Activated CD8-positive, alpha-beta T cell treated with anti-CD3 and anti-CD28 coated beads for 36 hours (primary cell): ENCODE results near the gene TOPORS. TPM values are rescaled to one million over a fixed set of nuclear protein-coding genes. Genes with fewer than 3 reads are reported as not detected.
"Not testable (repeated sequence)": the region's sequence is repeated elsewhere in the genome, so short reads cannot be mapped to it uniquely, and the experiment has no call there.

Source experiments
- ATAC-seq: fragments of 200-7000 bp; cut with Tn5 transposase; one replicate; pipeline ENCODE4 v1.10.0; 2021; ENCODE audit warnings: mild to moderate bottlenecking, moderate library complexity
- CTCF ChIA-PET: fragments of 350-600 bp; sonication (Branson Sonifier 250); formaldehyde crosslinking; loops from one replicate; lab custom pipeline; 2021; ENCODE audit warnings: antibody characterized with exemption; lab: Charles Lee
- POLR2A ChIA-PET: fragments of 350-600 bp; sonication (Branson Sonifier 250); formaldehyde crosslinking; loops from one replicate; lab custom pipeline; 2021; ENCODE audit warnings: antibody characterized with exemption; lab: Charles Lee
- DNase-seq: peaks from one replicate; pipeline ENCODE4 v3.0.0-alpha.2; 2020
- H3K27ac Mint-ChIP-seq: one replicate; pipeline ENCODE4 v1.8.0; 2021; ENCODE audit warnings: mild to moderate bottlenecking, mixed read lengths
- H3K27me3 Mint-ChIP-seq: one replicate; pipeline ENCODE4 v1.8.0; 2021; ENCODE audit warnings: mixed read lengths
- H3K36me3 Mint-ChIP-seq: one replicate; pipeline ENCODE4 v1.8.0; 2021; ENCODE audit warnings: low read depth, mixed read lengths
- H3K4me1 Mint-ChIP-seq: one replicate; pipeline ENCODE4 v1.8.0; 2021; ENCODE audit warnings: low read depth, mixed read lengths
- H3K4me3 Mint-ChIP-seq: one replicate; pipeline ENCODE4 v1.8.0; 2021; ENCODE audit warnings: mild to moderate bottlenecking, moderate library complexity, mixed read lengths
- H3K9me3 Mint-ChIP-seq: one replicate; pipeline ENCODE4 v1.8.0; 2021; ENCODE audit warnings: mixed read lengths
- intact Hi-C: fragments of 100-400 bp; cut with micrococcal nuclease; formaldehyde crosslinking; loops from one replicate; pipeline ENCODE4 v1.10.0; 2022
- total RNA-seq, 2 experiments: library from RNA; stranded (reverse); gene quantifications; one replicate each; pipeline ENCODE4 v1.2.3, GENCODE V29; 2021
- TF ChIP-seq, protein P1 (sequence below): fragments of 200-600 bp; IDR thresholded peaks from one replicate; pipeline ENCODE4 v1.8.0; 2022; ENCODE audit warnings: antibody characterized with exemption, mild to moderate bottlenecking

The TOPORS gene
- total RNA-seq = 10 to 100 TPM; 13.3 to 14.2 TPM

DNA sequence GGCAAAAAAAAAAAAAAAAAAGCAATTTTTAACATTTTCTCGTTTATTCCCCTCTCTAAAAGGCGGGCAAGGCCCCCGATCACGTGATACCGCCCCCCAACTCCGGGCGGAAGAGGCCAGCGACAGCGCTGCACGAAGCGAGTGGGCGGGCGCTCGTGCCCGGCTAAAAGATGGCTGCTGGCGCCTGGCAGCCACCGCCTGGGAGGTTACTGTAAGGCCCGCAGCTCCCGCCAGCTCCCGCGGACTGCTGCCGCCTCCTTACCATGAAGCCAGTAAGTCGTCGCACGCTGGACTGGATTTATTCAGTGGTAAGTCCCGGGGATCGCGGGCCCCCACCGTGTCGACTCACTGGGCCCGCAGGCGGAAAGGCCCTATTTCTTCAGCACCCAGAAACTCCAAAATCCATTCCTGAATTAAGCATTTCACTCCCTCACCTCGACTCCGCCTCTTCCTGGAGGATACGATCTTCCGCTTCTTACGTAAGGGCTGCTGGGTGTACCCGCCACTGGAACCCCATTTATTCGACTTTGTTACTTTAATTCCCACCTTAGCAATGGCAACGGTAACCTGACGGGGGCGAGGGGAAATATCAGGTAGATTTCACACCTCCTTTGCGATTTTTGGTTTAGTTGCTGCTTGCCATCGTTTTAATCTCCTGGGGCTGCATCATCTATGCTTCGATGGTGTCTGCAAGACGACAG, at the start of gene TOPORS, which contains the start of gene SMIM27:
TSS of gene TOPORS (minus strand) at position 415 of the 701 bp plus-strand sequence. CDS start at position 265, 150 bp downstream.
TSS of gene SMIM27 (plus strand) at position 156 of the 701 bp plus-strand sequence. CDS start at position 264, 108 bp downstream.
- TF ChIP-seq, protein P1, sequence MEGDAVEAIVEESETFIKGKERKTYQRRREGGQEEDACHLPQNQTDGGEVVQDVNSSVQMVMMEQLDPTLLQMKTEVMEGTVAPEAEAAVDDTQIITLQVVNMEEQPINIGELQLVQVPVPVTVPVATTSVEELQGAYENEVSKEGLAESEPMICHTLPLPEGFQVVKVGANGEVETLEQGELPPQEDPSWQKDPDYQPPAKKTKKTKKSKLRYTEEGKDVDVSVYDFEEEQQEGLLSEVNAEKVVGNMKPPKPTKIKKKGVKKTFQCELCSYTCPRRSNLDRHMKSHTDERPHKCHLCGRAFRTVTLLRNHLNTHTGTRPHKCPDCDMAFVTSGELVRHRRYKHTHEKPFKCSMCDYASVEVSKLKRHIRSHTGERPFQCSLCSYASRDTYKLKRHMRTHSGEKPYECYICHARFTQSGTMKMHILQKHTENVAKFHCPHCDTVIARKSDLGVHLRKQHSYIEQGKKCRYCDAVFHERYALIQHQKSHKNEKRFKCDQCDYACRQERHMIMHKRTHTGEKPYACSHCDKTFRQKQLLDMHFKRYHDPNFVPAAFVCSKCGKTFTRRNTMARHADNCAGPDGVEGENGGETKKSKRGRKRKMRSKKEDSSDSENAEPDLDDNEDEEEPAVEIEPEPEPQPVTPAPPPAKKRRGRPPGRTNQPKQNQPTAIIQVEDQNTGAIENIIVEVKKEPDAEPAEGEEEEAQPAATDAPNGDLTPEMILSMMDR = no peak
- ATAC-seq (peak; percentile 67), DNase-seq (peak; percentile 93)
- H3K27me3 Mint-ChIP-seq = no peaks in the 10 kb centered on the region
- no peaks in the 10 kb centered on the region for H3K9me3 Mint-ChIP-seq
- POLR2A ChIA-PET = interaction anchor here (0.8 to 2.7 kb wide), 9 partner anchors 9 to 482 kb away, joined by 3 to 13 read pairs (median 4); partner anchors contain the start of genes DNAJA1, NDUFB6 and RIGI
- H3K4me1 Mint-ChIP-seq = peaks cover 45% of the 10 kb centered on the region
- peak within 1 kb of the TSS; percentile 100 for H3K27ac Mint-ChIP-seq
- intact Hi-C loops = loop anchor here (1.0 kb wide), 1 partner anchor 21 kb away; the partner anchor contains the start of gene NDUFB6
- peaks cover 37% of the 10 kb centered on the region for H3K36me3 Mint-ChIP-seq
- CTCF ChIA-PET = interaction anchor here (0.6 to 3.8 kb wide), 9 partner anchors 9 to 173 kb away, joined by 3 to 26 read pairs (median 5); partner anchors contain the start of genes ACO1 and RIGI
- peak within 1 kb of the TSS; percentile 86 for H3K4me3 Mint-ChIP-seq

- DNase-seq, H3K36me3 Mint-ChIP-seq, H3K27me3 Mint-ChIP-seq, H3K27ac Mint-ChIP-seq, H3K4me1 Mint-ChIP-seq, POLR2A ChIA-PET, H3K4me3 Mint-ChIP-seq, intact Hi-C loops, H3K9me3 Mint-ChIP-seq, ATAC-seq: not testable (repeated sequence)
- CTCF ChIA-PET = interaction anchor here (1.0 kb wide), 1 partner anchor 19 kb away, joined by 3 read pairs; no protein-coding TSS in a partner anchor
These were observed 46.6 kb upstream of the TOPORS start for GRCh38 chr9:32599021-32599420.

- no peaks in the 10 kb centered on the region for H3K9me3 Mint-ChIP-seq
- no peak for DNase-seq
- POLR2A ChIA-PET = no interaction called here
- CTCF ChIA-PET = no interaction called here
- TF ChIP-seq, protein P1 = no peak
- H3K36me3 Mint-ChIP-seq = no peaks in the 10 kb centered on the region
- ATAC-seq = no peak
- H3K27me3 Mint-ChIP-seq = peaks cover 7% of the 10 kb centered on the region
- H3K4me3 Mint-ChIP-seq = no peak overlapping the region
- no peaks in the 10 kb centered on the region for H3K4me1 Mint-ChIP-seq
- no peak overlapping the region for H3K27ac Mint-ChIP-seq
- intact Hi-C loops = no loop called here
These were observed 44.5 kb upstream of the TOPORS start for GRCh38 chr9:32596936-32597335.

DNA sequence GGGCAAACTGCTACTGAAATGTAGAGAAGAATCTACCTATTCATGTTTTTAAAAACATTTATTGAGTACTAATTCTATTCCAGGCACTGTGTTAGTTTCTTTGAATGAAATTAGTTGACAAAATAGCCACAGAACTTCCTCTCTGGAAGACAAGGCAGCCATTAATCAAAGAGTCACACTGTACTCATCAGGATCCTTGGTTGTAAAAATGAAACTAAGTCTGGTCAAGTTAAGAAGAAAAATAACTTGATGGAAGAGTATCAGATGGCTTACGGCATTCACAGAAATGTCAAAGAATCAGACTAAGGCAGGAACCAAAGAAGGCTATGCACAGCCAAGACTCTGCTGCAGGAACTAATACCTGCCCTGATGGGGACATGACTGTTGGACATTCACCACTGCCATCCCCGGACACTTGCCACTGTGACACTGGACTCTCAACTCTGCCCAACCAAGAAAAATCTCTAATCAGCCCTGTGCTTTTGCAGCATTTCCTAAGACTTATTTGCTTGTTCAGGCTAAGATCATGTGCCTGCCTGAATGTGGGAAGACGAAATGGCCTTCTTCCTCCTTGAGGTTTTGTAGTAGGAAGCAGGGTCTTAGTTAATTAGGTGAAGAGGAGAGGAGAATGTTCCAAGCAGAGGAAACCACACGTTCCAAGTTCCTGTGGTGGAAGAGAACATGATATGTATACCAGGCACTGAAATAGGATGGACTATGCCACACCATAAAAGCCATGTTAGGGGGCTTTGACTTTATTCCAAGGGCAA, 43.9 kb upstream of the TOPORS start:
- H3K27me3 Mint-ChIP-seq = peaks cover 6% of the 10 kb centered on the region
- no peaks in the 10 kb centered on the region for H3K9me3 Mint-ChIP-seq
- H3K36me3 Mint-ChIP-seq = no peaks in the 10 kb centered on the region
- H3K4me1 Mint-ChIP-seq = no peaks in the 10 kb centered on the region
- TF ChIP-seq, protein P1 = no peak
- ChIA-PET POLR2A (no interaction called here), CTCF (no interaction called here)
- intact Hi-C loops = no loop called here
- DNase-seq = no peak
- no peak overlapping the region for H3K27ac Mint-ChIP-seq
- no peak overlapping the region for H3K4me3 Mint-ChIP-seq
- no peak for ATAC-seq

GRCh38 chr9:32590898-32591297, 38.5 kb upstream of the TOPORS start:
- Mint-ChIP-seq H3K9me3 (no peaks in the 10 kb centered on the region), H3K4me1 (no peaks in the 10 kb centered on the region), H3K36me3 (no peaks in the 10 kb centered on the region), H3K27ac (no peak overlapping the region), H3K4me3 (no peak overlapping the region), H3K27me3 (peaks cover 14% of the 10 kb centered on the region)
- POLR2A ChIA-PET = no interaction called here
- intact Hi-C loops = no loop called here
- DNase-seq (no peak), ATAC-seq (no peak)
- TF ChIP-seq, protein P1 = no peak
- CTCF ChIA-PET = interaction anchor here (4.0 to 6.5 kb wide), 2 partner anchors 10 to 212 kb away, joined by 46 to 50 read pairs; no protein-coding TSS in a partner anchor
